Measurements from ENCODE around the gene PDE6H. TPM values are rescaled to one million over a fixed set of nuclear protein-coding genes. Genes with fewer than 3 reads are reported as not detected.
A peak's percentile ranks its signal among the peaks of the same experiment; 100 is the strongest.

PDE6H gene
- total RNA-seq, 1 donor from 2014 or later = not detected

GRCh38 chr12:14938301-14938700 lies 34.5 kb upstream of the PDE6H start, which contains the start of gene ERP27:
Gene ERP27, minus strand, starts transcription at chr12:14938537. Its CDS starts 29 bp downstream, at chr12:14938508.
- no peak within 1 kb of the TSS for H3K4me3 Mint-ChIP-seq (ENCODE audit: low read depth)
- DNase-seq (ENCODE audit: low spot score) = no peak

DNA sequence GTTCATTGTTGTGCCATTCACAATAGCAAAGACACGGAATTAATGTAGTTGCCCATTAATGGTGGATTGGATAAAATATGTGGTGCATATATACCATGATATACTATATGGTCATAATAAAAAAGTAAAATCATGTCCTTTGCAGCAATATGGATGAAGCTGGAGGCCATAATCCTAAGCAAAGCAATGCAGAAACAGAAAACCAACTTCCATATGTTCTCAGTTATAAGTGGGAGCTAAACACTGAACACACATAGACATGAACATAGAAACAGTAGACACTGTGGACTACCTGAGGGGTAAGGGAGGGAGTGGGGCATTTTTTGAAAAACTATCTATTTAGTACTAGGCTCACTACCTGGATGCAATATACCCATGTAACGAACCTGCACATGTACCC lies 31.5 kb upstream of the PDE6H start:
- no peaks in the 10 kb centered on the region for H3K27me3 Mint-ChIP-seq (ENCODE audit: low read depth)
- peaks cover 72% of the 10 kb centered on the region for H3K36me3 Mint-ChIP-seq (ENCODE audit: low read depth)
- H3K4me1 Mint-ChIP-seq (ENCODE audit: low read depth) = peaks cover 29% of the 10 kb centered on the region
- DNase-seq (ENCODE audit: low spot score) = no peak
- no peak overlapping the region for H3K4me3 Mint-ChIP-seq (ENCODE audit: low read depth)
- no peak overlapping the region for H3K27ac Mint-ChIP-seq
- no peaks in the 10 kb centered on the region for H3K9me3 Mint-ChIP-seq
- intact Hi-C loops (cut with micrococcal nuclease) = no loop called here

More at GRCh38 chr12:14938301-14938700, 34.5 kb upstream of the PDE6H start, which contains the start of gene ERP27:
- H3K36me3 Mint-ChIP-seq (ENCODE audit: low read depth) = peaks cover 69% of the 10 kb centered on the region
- H3K4me1 Mint-ChIP-seq (ENCODE audit: low read depth) = peaks cover 18% of the 10 kb centered on the region
- intact Hi-C loops (cut with micrococcal nuclease) = no loop called here
- H3K27ac Mint-ChIP-seq = peak within 1 kb of the TSS; percentile 24
- H3K27me3 Mint-ChIP-seq (ENCODE audit: low read depth) = no peaks in the 10 kb centered on the region
- no peaks in the 10 kb centered on the region for H3K9me3 Mint-ChIP-seq

DNA sequence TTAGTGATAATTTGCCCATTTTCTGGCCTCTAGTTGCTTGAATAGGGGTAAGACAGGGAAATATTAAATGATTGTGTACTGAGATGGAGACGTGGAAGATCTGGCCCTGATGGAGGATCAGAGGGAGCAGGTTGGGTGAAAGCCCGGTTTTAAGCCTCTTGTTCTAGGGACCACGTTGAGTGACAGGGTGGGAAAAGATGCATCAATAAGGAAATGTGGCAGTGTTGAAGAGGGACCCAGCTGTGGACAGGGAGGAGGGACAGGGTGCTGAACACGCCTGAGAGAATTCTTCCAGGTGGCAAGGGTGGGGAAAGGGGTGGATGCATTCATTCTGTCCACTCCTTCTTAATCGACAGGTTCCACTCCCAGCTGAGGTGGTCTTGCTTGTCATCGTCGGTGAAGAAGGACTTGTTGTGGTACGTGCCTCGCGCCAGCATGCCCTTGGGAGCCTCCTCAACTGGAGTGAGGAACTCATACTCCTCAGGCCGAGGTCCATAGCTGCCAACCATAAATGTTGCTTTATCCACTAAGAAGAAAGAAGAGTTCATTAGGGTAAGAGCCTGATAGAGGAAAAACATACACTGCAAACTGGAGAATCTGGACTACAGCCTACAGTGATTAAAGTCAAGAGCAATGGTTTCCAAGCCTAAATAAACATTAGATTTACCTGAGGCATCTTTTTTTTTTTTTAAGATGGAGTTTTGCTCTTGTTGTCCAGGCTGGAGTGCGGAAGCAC lies 30.5 kb upstream of the PDE6H start:
- intact Hi-C loops (cut with micrococcal nuclease) = no loop called here
- Mint-ChIP-seq H3K4me3 (ENCODE audit: low read depth) (no peak overlapping the region), H3K36me3 (ENCODE audit: low read depth) (peaks cover 74% of the 10 kb centered on the region), H3K27ac (peak overlapping the region; percentile 67), H3K9me3 (no peaks in the 10 kb centered on the region), H3K4me1 (ENCODE audit: low read depth) (peaks cover 37% of the 10 kb centered on the region), H3K27me3 (ENCODE audit: low read depth) (no peaks in the 10 kb centered on the region)
- no peak for DNase-seq (ENCODE audit: low spot score)

DNA sequence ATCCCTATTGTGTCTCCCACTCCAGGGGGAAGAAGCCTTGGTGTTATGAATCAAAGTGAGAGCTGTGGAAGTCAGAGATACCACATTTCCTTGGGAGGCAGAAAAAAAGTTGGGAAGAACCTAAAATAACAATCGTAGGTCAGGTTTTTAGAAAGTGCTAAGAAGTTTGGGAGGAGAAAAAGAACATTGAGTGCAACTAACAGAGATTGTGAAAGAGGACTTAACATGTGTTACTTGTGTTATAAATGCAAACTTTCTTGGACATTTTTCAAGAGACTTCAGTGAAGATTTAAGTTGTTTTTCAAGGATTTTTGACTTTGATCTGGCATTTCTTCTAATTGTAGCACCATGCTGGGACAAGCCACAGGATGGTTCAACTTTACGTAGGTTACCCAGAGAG lies 26.7 kb upstream of the PDE6H start:
- intact Hi-C loops (cut with micrococcal nuclease) = loop anchor here (5.0 kb wide), 1 partner anchor 36 kb away; no protein-coding TSS in a partner anchor
- Mint-ChIP-seq H3K4me3 (ENCODE audit: low read depth) (no peak overlapping the region), H3K4me1 (ENCODE audit: low read depth) (peaks cover 54% of the 10 kb centered on the region), H3K9me3 (no peaks in the 10 kb centered on the region), H3K36me3 (ENCODE audit: low read depth) (peaks cover 81% of the 10 kb centered on the region), H3K27ac (peak overlapping the region; percentile 27), H3K27me3 (ENCODE audit: low read depth) (no peaks in the 10 kb centered on the region)
- DNase-seq (ENCODE audit: low spot score) = no peak

GRCh38 chr12:14946861-14947260 lies 26.0 kb upstream of the PDE6H start:
- no peak for DNase-seq (ENCODE audit: low spot score)
- peak overlapping the region; percentile 98 for H3K27ac Mint-ChIP-seq
- H3K27me3 Mint-ChIP-seq (ENCODE audit: low read depth) = no peaks in the 10 kb centered on the region
- intact Hi-C loops (cut with micrococcal nuclease) = loop anchor here (5.0 kb wide), 1 partner anchor 35 kb away; no protein-coding TSS in a partner anchor
- H3K36me3 Mint-ChIP-seq (ENCODE audit: low read depth) = peaks cover 81% of the 10 kb centered on the region
- H3K9me3 Mint-ChIP-seq = no peaks in the 10 kb centered on the region
- H3K4me1 Mint-ChIP-seq (ENCODE audit: low read depth) = peaks cover 59% of the 10 kb centered on the region
- H3K4me3 Mint-ChIP-seq (ENCODE audit: low read depth) = peak overlapping the region; percentile 20

DNA sequence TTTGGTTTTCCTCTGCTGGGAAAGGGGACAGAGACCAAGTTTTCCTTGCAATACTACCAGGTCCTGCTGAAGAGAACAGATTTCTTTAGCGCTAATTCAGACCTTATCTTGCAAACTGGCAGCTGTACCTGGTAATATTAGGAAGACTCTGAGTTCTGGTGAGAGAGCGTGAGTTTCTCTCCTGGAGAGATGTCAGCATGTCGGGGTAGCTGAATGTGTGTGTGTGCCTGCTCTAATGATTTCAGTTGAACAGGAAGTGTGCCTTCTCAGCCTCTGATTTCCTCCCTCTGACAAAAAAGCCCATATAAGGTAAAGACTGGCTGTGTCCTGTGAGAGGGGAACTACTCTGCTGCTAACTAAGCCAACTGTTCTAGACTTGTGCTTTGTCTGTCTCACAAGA lies 24.2 kb upstream of the PDE6H start:
- Mint-ChIP-seq H3K4me3 (ENCODE audit: low read depth) (peak overlapping the region; percentile 73), H3K4me1 (ENCODE audit: low read depth) (peaks cover 71% of the 10 kb centered on the region), H3K27ac (peak overlapping the region; percentile 98), H3K36me3 (ENCODE audit: low read depth) (peaks cover 79% of the 10 kb centered on the region), H3K27me3 (ENCODE audit: low read depth) (no peaks in the 10 kb centered on the region), H3K9me3 (no peaks in the 10 kb centered on the region)
- peak; percentile 62 for DNase-seq (ENCODE audit: low spot score)
- intact Hi-C loops (cut with micrococcal nuclease) = loop anchor here (1.0 to 5.0 kb wide), 3 partner anchors 13 to 177 kb away; partner anchors contain the start of gene ARHGDIB

GRCh38 chr12:14949631-14950030 lies 23.2 kb upstream of the PDE6H start:
- no peak for DNase-seq (ENCODE audit: low spot score)

GRCh38 chr12:14950421-14950820 lies 22.4 kb upstream of the PDE6H start:
- Mint-ChIP-seq H3K36me3 (ENCODE audit: low read depth) (peaks cover 74% of the 10 kb centered on the region), H3K27me3 (ENCODE audit: low read depth) (no peaks in the 10 kb centered on the region), H3K4me1 (ENCODE audit: low read depth) (peaks cover 76% of the 10 kb centered on the region), H3K27ac (peak overlapping the region; percentile 98), H3K4me3 (ENCODE audit: low read depth) (peak overlapping the region; percentile 73), H3K9me3 (no peaks in the 10 kb centered on the region)
- no peak for DNase-seq (ENCODE audit: low spot score)
- intact Hi-C loops (cut with micrococcal nuclease) = loop anchor here (1.0 to 5.0 kb wide), 4 partner anchors 40 to 612 kb away; partner anchors contain the start of gene ATF7IP

More at GRCh38 chr12:14949631-14950030, 23.2 kb upstream of the PDE6H start:
- Mint-ChIP-seq H3K4me1 (ENCODE audit: low read depth) (peaks cover 79% of the 10 kb centered on the region), H3K27ac (peak overlapping the region; percentile 98), H3K27me3 (ENCODE audit: low read depth) (no peaks in the 10 kb centered on the region), H3K36me3 (ENCODE audit: low read depth) (peaks cover 82% of the 10 kb centered on the region), H3K9me3 (no peaks in the 10 kb centered on the region), H3K4me3 (ENCODE audit: low read depth) (peak overlapping the region; percentile 73)
- intact Hi-C loops (cut with micrococcal nuclease) = loop anchor here (1.0 to 5.0 kb wide), 5 partner anchors 33 to 613 kb away; partner anchors contain the start of gene ATF7IP

- Mint-ChIP-seq H3K4me1 (ENCODE audit: low read depth) (peaks cover 74% of the 10 kb centered on the region), H3K36me3 (ENCODE audit: low read depth) (peaks cover 71% of the 10 kb centered on the region), H3K27me3 (ENCODE audit: low read depth) (no peaks in the 10 kb centered on the region), H3K27ac (peak overlapping the region; percentile 98), H3K9me3 (no peaks in the 10 kb centered on the region), H3K4me3 (ENCODE audit: low read depth) (peak overlapping the region; percentile 77)
- no peak for DNase-seq (ENCODE audit: low spot score)
- intact Hi-C loops (cut with micrococcal nuclease) = loop anchor here (1.0 to 5.0 kb wide), 4 partner anchors 41 to 611 kb away; partner anchors contain the start of gene ATF7IP
Measured at GRCh38 chr12:14950982-14951746, 21.7 kb upstream of the PDE6H start.

DNA sequence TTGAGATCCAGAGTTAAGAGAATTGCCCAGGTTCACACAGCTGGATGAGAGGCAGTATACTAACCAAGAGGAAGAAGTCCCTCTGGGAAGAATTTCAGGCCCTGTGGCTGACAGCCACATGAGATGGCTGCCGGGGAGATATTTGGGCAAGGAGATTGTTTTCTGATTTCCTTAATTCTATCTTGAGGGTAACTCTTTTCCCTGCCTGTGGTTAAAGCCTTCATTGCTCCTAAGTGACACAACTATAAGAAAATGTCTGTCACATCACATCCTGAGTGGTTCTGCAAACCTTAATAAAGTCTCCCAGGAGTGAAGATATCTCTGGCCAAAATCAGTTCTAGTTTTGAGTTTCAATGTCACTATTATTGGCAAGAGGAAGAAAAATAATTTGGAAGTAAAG lies 21.0 kb upstream of the PDE6H start:
- Mint-ChIP-seq H3K4me3 (ENCODE audit: low read depth) (peak overlapping the region; percentile 77), H3K4me1 (ENCODE audit: low read depth) (peaks cover 75% of the 10 kb centered on the region), H3K9me3 (no peaks in the 10 kb centered on the region), H3K27me3 (ENCODE audit: low read depth) (no peaks in the 10 kb centered on the region), H3K27ac (peak overlapping the region; percentile 98), H3K36me3 (ENCODE audit: low read depth) (peaks cover 69% of the 10 kb centered on the region)
- intact Hi-C loops (cut with micrococcal nuclease) = loop anchor here (1.0 to 5.0 kb wide), 4 partner anchors 9 to 610 kb away; partner anchors contain the start of genes ARHGDIB and ATF7IP
- DNase-seq (ENCODE audit: low spot score) = no peak

- H3K9me3 Mint-ChIP-seq = no peaks in the 10 kb centered on the region
- intact Hi-C loops (cut with micrococcal nuclease) = loop anchor here (1.0 to 5.0 kb wide), 4 partner anchors 9 to 610 kb away; partner anchors contain the start of genes ARHGDIB and ATF7IP
- H3K27me3 Mint-ChIP-seq (ENCODE audit: low read depth) = no peaks in the 10 kb centered on the region
- H3K4me3 Mint-ChIP-seq (ENCODE audit: low read depth) = peak overlapping the region; percentile 77
- peaks cover 74% of the 10 kb centered on the region for H3K4me1 Mint-ChIP-seq (ENCODE audit: low read depth)
- no peak for DNase-seq (ENCODE audit: low spot score)
- peaks cover 63% of the 10 kb centered on the region for H3K36me3 Mint-ChIP-seq (ENCODE audit: low read depth)
- peak overlapping the region; percentile 98 for H3K27ac Mint-ChIP-seq
Measured at GRCh38 chr12:14952299-14952921, 20.4 kb upstream of the PDE6H start.

GRCh38 chr12:14953752-14954151 lies 19.1 kb upstream of the PDE6H start:
- Mint-ChIP-seq H3K27me3 (ENCODE audit: low read depth) (no peaks in the 10 kb centered on the region), H3K4me3 (ENCODE audit: low read depth) (peak overlapping the region; percentile 80), H3K4me1 (ENCODE audit: low read depth) (peaks cover 80% of the 10 kb centered on the region), H3K9me3 (no peaks in the 10 kb centered on the region), H3K36me3 (ENCODE audit: low read depth) (peaks cover 64% of the 10 kb centered on the region), H3K27ac (peak overlapping the region; percentile 93)
- DNase-seq (ENCODE audit: low spot score) = no peak
- intact Hi-C loops (cut with micrococcal nuclease) = loop anchor here (5.0 kb wide), 3 partner anchors 561 to 609 kb away; partner anchors contain the start of gene ATF7IP

Data from activated T-helper 2 cell treated with anti-CD3 and anti-CD28 coated beads, Interferon-gamma antibody, Interleukin-2, Interleukin-4, amounts not matched to agents 10 μg/mL and 5 μg/mL and 100 μg/mL, durations not matched to agents 14 hours and 24 hours and 36 hours (primary cell).